SK-N-SH treated with all-trans-retinoic acid at 6 μM for 48 hours (cell line): ENCODE measurements around the gene SASH1.

Experiments used
- ATAC-seq: fragments of 200-7000 bp; cut with Tn5 transposase; 3 replicates; pipeline ENCODE4 v1.9.1; 2020; ENCODE audit warnings: mild to moderate bottlenecking, moderate library complexity
- ARNTL ChIP-seq: fragments of 450-650 bp; formaldehyde crosslinking; IDR thresholded peaks from 2 replicates; pipeline ENCODE4 v1.5.0; 2020; ENCODE audit warnings: low read depth, mild to moderate bottlenecking, moderate library complexity, borderline replicate concordance
- BACH2 ChIP-seq: fragments of 250-450 bp; sonication (Bioruptor Pico); IDR thresholded peaks from 2 replicates; pipeline ENCODE4 v1.9.0; 2021; ENCODE audit warnings: mild to moderate bottlenecking, borderline replicate concordance
- CREB5 ChIP-seq: fragments of 250-450 bp; sonication (Bioruptor Pico); IDR thresholded peaks from 2 replicates; pipeline ENCODE4 v1.5.1; 2020; ENCODE audit warnings: low read depth, mild to moderate bottlenecking, moderate library complexity
- CSDC2 ChIP-seq: fragments of 250-450 bp; sonication (Bioruptor Pico); IDR thresholded peaks from 2 replicates; pipeline ENCODE4 v1.5.0; 2020; ENCODE audit warnings: mild to moderate bottlenecking, moderate library complexity
- GLIS3 ChIP-seq: fragments of 250-450 bp; sonication (Bioruptor Pico); IDR thresholded peaks from 2 replicates; pipeline ENCODE4 v1.5.0; 2020; ENCODE audit warnings: mild to moderate bottlenecking, moderate library complexity
- ISL1 ChIP-seq: fragments of 250-450 bp; sonication (Bioruptor Pico); IDR thresholded peaks from 2 replicates; pipeline ENCODE4 v2.1.2; 2022; ENCODE audit warnings: mild to moderate bottlenecking, moderate library complexity
- OSR1 ChIP-seq: fragments of 250-450 bp; sonication (Bioruptor Pico); IDR thresholded peaks from 2 replicates; pipeline ENCODE4 v1.8.0; 2022; ENCODE audit warnings: moderate library complexity, mild to moderate bottlenecking, inconsistent platforms
- PATZ1 ChIP-seq: fragments of 250-450 bp; sonication (Bioruptor Pico); IDR thresholded peaks from 2 replicates; pipeline ENCODE4 v1.8.0; 2020; ENCODE audit warnings: mild to moderate bottlenecking, moderate library complexity, borderline replicate concordance
- PPARA ChIP-seq: fragments of 250-450 bp; sonication (Bioruptor Pico); IDR thresholded peaks from 2 replicates; pipeline ENCODE4 v1.5.0; 2020; ENCODE audit warnings: mild to moderate bottlenecking, borderline replicate concordance
- RARB ChIP-seq: fragments of 250-450 bp; sonication (Bioruptor Pico); IDR thresholded peaks from 2 replicates; pipeline ENCODE4 v1.8.0; 2021; ENCODE audit warnings: mild to moderate bottlenecking, moderate library complexity
- SNAI2 ChIP-seq: fragments of 250-450 bp; sonication (Bioruptor Pico); IDR thresholded peaks from 2 replicates; pipeline ENCODE4 v1.5.0; 2020; ENCODE audit warnings: mild to moderate bottlenecking, moderate library complexity
- TCF4 ChIP-seq: fragments of 250-450 bp; sonication (Bioruptor Pico); IDR thresholded peaks from 2 replicates; pipeline ENCODE4 v1.8.0; 2021; ENCODE audit warnings: mild to moderate bottlenecking, moderate library complexity, borderline replicate concordance
- TOX ChIP-seq: fragments of 250-450 bp; sonication (Bioruptor Pico); IDR thresholded peaks from 2 replicates; pipeline ENCODE4 v1.8.0; 2021; ENCODE audit warnings: mild to moderate bottlenecking, moderate library complexity, borderline replicate concordance
- TSHZ2 ChIP-seq: fragments of 250-450 bp; sonication (Bioruptor Pico); IDR thresholded peaks from 2 replicates; pipeline ENCODE4 v1.5.0; 2020; ENCODE audit warnings: mild to moderate bottlenecking, moderate library complexity
- ZC3H10 ChIP-seq: fragments of 250-450 bp; sonication (Bioruptor Pico); IDR thresholded peaks from 2 replicates; pipeline ENCODE4 v1.5.1; 2021; ENCODE audit warnings: mild to moderate bottlenecking, moderate library complexity
- ZFP3 ChIP-seq: fragments of 250-450 bp; sonication (Bioruptor Pico); IDR thresholded peaks from 2 replicates; pipeline ENCODE4 v1.5.0; 2020; ENCODE audit warnings: mild to moderate bottlenecking, moderate library complexity
- ZFP30 ChIP-seq: fragments of 450-650 bp; formaldehyde crosslinking; IDR thresholded peaks from 2 replicates; pipeline ENCODE4 v1.5.0; 2022; ENCODE audit warnings: mild to moderate bottlenecking, moderate library complexity
- ZNF565 ChIP-seq: fragments of 450-650 bp; formaldehyde crosslinking; conservative IDR thresholded peaks from 2 replicates; pipeline ENCODE4 v1.5.0; 2020; ENCODE audit warnings: low read depth, mild to moderate bottlenecking, moderate library complexity
- ZNF70 ChIP-seq: fragments of 450-650 bp; formaldehyde crosslinking; IDR thresholded peaks from 2 replicates; pipeline ENCODE4 v1.5.0; 2020; ENCODE audit warnings: mild to moderate bottlenecking, moderate library complexity
- ZNF8 ChIP-seq: fragments of 450-650 bp; formaldehyde crosslinking; IDR thresholded peaks from 2 replicates; pipeline ENCODE4 v1.5.0; 2020; ENCODE audit warnings: mild to moderate bottlenecking, moderate library complexity
- TF ChIP-seq, protein P1 (sequence below): fragments of 250-450 bp; sonication (Bioruptor Pico); IDR thresholded peaks from 2 replicates; pipeline ENCODE4 v1.8.0; 2021; ENCODE audit warnings: low read depth, mild to moderate bottlenecking, moderate library complexity, borderline replicate concordance

SASH1 gene

GRCh38 chr6:148396926-148397325 is 54.3 kb downstream of the SASH1 start:
- ATAC-seq: no peak
- TF ChIP-seq ISL1 (CRISPR knock-in tag): no peak
- TF ChIP-seq ZNF8 (CRISPR knock-in tag): no peak
- TF ChIP-seq, protein P1, sequence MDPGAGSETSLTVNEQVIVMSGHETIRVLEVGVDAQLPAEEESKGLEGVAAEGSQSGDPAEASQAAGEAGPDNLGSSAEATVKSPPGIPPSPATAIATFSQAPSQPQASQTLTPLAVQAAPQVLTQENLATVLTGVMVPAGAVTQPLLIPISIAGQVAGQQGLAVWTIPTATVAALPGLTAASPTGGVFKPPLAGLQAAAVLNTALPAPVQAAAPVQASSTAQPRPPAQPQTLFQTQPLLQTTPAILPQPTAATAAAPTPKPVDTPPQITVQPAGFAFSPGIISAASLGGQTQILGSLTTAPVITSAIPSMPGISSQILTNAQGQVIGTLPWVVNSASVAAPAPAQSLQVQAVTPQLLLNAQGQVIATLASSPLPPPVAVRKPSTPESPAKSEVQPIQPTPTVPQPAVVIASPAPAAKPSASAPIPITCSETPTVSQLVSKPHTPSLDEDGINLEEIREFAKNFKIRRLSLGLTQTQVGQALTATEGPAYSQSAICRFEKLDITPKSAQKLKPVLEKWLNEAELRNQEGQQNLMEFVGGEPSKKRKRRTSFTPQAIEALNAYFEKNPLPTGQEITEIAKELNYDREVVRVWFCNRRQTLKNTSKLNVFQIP (CRISPR knock-in tag): no peak
- TF ChIP-seq ZFP30 (CRISPR knock-in tag): no peak
- no peak for TF ChIP-seq ZNF70

DNA sequence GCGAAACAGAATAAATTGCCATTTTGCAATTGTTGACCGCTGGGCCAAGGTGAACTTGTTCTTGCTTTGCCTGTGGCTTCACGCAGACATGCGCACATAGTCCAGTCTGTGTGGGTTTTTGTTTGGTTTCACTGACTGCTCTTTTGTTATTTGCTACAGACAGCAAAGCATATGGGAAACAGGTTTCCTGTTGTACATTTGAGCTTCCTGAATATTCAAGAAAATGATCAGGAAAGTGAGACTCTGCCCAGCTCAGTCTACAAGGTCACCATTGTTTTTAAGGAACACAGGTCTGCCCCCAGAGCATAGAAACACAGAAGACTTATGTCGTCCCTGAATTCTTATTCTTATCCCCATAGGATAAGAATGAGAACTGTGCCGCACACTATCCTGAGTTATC is 55.6 kb downstream of the SASH1 start:
- no peak for ATAC-seq
- TF ChIP-seq SNAI2 (CRISPR knock-in tag) (no peak), TCF4 (CRISPR knock-in tag) (no peak), PPARA (CRISPR knock-in tag) (no peak), PATZ1 (no peak), CSDC2 (no peak), RARB (CRISPR knock-in tag) (no peak), ZFP3 (CRISPR knock-in tag) (no peak), ZNF70 (no peak), CREB5 (CRISPR knock-in tag) (no peak), ZFP30 (CRISPR knock-in tag) (no peak), OSR1 (CRISPR knock-in tag) (no peak), TOX (CRISPR knock-in tag) (no peak)
- TF ChIP-seq, protein P1 (CRISPR knock-in tag): no peak

DNA sequence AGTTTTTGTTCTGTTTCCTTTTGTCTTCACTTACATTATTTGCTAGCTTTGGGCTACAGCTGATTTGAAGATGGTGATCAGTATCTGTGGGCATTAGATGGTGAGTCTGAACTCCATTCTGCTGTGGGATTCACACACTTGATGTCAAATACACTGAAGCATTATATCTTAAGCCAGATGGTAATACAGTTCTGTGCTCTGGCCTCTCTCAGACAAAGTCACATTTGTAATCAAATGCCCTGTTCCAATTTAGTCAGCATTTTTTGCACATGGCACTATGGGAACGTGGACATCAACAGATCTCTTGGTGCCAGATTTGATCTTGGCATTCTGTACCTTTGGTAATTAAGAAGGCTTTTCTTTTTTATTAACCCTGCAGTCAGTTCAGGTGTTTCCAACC is 56.0 kb downstream of the SASH1 start:
- no peak for ATAC-seq
- TF ChIP-seq ZC3H10 (CRISPR knock-in tag) (no peak), TOX (CRISPR knock-in tag) (no peak), OSR1 (CRISPR knock-in tag) (no peak), GLIS3 (no peak), RARB (CRISPR knock-in tag) (no peak), CREB5 (CRISPR knock-in tag) (no peak), ISL1 (CRISPR knock-in tag) (no peak), TSHZ2 (CRISPR knock-in tag) (no peak), ZNF8 (CRISPR knock-in tag) (no peak), PATZ1 (no peak), BACH2 (CRISPR knock-in tag) (no peak), ARNTL (no peak), PPARA (CRISPR knock-in tag) (no peak), ZNF565 (no peak), SNAI2 (CRISPR knock-in tag) (no peak), CSDC2 (no peak), ZFP3 (CRISPR knock-in tag) (no peak)
